ENCODE measurements around the gene DOCK10.

Gene DOCK10

DNA sequence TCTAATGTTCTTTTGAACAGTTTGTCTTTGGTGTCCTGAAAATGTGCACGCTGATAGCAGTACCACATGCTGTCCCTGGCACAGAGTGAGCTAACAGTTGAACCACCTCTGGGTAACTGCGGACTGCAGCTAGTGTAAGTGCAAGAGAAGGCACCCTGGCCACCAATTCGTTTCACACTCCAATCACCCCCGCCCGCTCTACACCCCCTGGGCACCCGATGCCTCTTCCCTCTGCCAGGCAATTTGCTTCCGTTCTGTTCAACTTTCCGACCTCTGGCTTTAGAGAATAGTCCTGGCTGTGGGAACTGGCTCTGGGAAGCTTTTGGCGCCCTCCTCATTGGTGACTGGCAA lies 1.4 kb downstream of the DOCK10 start:
- DNase-seq: no peak

DNA sequence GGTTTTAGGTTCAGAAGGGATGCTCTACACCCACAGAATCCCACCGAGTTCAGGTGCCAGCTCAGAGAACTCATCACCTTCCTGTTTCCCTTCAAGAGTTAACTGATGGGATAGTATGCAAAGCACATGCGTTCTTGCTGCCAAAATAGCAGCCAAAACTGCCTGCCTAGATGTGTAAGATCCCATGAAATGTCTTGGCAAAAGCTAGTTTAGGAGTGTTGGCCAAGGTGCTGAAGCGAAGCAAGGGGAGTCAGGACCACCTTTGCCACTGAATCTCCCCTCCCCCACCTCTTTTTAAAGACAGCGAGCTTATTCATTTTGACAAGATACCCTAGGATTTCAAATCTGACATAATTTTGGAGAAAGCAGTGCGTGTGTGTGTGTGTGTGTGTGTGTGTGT lies 2.1 kb downstream of the DOCK10 start:
- no peak for DNase-seq

DNA sequence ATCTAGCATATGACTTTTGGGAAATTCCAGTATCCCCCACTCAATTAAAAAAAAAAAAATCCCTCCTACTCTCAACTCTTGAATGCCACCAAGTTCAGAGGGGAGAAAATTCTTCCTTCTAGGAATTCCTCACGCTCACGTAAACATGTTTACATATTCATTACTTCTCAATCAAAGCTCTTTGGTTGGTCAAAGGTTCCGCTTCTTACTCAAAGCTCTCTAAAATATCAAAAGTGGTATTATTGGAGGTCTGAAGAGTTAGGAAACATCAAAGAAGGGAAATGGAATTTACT lies 4.1 kb downstream of the DOCK10 start:
- DNase-seq: no peak

DNA sequence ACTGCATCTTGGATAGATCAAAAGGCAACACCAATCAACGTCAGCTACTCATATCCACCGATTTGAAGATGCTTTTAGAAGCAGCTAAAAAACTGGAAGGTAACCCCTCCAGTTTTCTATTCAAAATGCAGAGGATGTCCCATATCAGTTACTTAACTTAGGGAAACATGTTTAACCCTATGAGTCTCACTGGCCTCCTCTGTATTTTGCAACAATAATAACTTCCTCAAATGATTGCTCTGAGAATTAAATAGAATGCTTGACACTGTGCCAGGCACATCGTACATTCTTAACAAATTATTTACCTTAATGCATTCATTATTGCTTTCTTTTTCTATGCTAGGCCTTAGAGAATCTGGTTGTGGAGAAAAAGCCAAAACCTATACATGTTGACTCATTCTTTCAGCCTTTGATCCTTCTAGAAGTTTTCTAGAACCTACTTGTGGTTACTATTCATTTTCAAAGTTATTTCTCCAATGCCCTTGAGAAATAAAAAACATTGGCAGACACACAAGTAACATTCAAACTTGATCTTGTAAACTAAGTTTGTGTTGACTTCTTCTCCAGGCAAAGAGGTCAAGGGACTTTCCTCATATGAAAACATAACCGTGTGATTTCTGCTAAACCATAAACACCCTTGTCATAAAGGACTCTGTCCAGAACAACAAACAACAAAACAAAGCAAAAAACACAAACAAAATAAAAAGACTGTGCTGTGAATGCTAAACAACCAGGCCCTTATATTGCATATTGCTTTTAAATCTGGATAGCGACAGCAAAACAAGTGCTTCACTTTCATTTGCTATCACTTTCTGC lies 4.6 kb downstream of the DOCK10 start:
- no peak for DNase-seq

DNA sequence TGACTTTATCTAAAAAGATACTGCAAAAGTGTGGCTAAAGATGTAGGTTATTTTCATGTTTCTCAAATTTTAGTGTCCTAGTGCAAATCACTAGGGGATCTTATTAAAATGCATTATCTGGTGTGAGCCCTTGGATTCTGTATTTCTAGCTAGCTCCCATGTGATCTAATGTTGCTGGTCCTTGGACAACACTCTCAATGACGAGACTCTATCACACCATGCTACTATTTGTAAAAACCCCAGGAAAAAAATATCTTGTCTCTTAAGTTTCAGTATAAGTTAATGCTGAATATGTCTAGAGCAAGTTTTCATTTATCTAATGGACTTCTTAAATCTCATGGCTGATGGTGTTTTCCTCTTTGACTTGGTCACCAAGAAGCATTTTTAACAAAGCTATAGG lies 5.8 kb downstream of the DOCK10 start:
- DNase-seq: no peak

DNA sequence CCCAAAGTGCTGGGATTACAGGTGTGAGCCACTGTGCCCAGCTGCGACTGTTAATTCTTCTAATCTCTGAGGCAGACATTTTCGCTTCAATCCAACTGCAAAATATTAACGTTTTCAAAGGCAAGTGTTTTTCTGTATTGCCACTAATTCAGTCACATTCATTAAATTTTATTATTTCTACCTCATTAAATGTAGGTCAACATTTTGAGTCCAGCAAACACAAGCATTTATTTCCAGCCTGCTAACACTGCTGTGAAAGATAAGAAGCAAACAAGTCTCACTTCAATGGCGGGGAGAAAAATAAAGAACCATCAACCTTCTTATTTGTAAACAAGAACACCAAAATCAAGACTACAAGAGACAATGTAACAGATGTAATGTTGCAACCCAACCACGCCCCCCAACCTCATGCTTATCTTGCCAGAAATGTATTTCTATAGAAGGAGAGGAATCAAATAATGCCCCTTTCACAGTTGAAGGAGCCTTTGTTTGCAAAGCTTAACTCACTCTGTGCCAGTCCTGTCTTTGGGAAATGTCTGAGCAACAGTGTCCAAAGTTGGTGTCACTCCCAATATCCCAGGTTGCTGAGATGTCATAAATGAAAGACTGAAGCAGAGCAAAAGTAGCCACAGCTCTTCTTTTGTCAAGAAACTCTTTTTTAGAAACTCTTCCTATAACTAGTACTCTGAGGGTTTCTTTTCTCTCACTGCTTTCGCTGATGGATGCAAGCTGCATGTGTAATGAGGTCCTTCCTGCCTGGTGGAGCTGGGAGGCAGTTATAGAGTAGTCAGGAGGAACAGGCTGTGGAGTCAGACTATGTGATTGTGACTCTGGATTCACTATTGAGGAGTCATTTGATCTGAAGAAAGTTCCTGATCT lies 8.6 kb downstream of the DOCK10 start:
- DNase-seq: no peak

DNA sequence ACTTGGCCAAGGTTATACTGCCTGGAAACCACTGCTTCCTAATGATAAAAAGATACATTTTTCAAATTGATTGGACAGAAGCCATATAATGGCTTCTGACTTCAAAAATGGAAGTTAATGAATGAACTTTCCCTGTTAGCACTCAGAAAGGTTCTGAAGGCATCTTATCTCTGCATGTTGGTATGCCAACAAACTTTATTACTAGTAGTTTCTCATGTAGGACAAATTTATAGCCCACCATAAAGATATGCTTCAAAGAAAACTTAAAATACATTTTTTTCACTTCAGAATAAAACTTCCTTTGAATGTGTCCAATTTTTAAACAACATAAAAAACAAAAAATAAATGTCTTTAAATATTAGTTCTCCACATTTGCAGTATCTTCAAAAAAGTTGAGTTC lies 10.0 kb downstream of the DOCK10 start:
- no peak for DNase-seq

DNA sequence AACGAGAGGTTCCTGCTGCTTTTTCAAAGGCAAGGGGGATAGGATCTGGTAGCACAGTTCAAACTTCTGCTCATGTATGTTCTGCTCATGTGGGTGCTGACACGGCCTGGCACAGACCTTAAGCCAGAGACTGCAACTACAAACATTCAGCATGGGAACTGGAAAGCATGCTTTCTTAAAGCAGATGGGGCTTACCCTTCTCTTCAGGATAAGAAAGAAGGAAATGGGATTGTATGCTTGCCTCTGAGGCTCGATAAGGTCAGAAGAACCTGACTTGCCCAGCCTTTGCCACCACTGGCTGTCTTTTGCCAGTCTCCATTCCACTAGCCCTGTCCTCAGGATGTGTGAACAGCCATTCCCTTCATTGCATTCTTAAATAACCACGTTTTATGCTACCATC lies 10.7 kb downstream of the DOCK10 start:
- no peak for DNase-seq

DNA sequence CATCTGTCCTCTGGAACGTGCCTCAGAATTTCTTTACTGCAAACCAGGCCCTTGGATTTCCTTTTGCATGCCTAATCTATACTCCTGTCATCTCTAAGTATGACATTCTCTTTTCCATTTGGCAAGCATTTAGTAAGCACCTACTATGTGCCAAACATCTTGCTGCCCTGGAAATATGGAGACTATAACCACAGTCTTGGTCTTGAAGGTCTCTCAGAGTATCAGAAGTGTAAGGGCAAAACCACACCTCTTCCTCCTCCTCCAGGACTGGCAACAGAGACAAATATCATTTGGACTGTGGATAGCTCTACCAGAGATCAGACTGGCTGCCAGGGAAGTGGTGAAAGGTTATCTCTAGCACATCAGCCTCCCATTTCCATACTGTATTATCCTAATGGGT lies 11.4 kb downstream of the DOCK10 start:
- DNase-seq: no peak

DNA sequence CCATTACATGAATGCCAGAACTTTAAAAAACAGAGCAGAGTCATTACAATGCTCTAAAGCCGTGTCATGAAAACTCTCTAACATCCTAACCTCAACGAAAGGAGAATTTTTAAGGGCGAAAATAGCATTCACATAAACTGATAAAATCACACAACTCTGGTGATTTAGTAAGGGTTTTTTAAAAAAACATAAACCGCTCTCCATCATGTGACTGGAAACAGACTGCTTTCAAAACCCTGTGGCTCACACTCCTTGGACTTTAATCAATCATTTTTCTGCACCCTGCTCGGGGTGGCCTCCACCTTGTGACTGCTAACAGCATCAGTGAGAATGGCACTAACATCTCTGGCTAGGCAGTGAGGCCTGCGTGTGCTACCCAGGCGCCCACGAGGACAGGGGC lies 12.1 kb downstream of the DOCK10 start:
- DNase-seq: no peak

DNA sequence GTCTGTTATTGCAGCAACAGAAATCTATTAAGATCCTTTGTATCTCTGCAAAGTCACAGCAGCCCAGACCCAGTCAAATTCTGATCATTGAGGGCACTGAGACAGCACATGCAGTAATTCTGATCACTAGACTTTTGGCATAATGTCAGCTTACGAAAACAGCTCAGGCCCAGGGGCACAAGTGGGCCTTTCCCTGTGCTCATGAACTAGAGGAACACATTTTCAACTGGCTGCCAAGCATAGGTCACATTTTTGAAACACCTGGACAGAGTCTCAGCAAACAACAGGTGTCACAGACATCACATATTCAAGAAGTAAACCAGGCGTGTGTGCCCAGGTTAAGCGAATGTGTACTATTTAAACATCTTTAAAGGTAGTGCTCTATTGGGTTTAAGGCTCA lies 13.7 kb downstream of the DOCK10 start:
- DNase-seq: no peak

DNA sequence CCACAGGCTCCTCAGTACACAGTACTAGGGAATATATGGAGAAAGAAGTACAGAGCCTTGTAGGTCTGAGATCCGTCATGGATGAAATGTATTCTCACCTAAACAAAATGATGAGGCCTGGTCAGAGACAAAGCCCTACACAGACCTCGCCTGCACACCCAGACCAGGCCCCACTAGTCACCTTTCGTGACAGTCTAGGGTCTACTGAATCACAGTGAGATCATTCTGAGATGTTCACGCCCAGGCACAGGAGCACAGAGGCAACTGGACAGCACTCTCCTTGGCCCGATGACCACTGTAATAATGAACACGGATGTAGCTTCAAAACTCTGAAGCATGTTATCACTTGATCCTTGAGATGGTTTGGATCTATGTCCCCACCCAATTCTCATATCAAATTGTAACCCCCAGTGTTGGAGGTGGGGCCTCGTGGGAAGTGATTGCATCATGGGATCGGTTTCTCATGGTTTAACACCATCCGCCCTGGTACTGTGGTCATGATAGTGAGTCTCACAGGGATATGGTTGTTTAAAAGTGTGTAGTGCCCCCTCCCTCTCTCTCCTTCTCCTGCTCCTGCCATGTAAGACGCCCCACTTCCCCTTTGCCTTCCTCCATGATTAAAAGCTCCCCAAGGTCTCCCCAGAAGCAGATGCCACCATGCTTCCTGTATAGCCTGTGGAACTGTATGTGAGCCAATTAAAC lies 15.1 kb downstream of the DOCK10 start:
- DNase-seq: no peak

DNA sequence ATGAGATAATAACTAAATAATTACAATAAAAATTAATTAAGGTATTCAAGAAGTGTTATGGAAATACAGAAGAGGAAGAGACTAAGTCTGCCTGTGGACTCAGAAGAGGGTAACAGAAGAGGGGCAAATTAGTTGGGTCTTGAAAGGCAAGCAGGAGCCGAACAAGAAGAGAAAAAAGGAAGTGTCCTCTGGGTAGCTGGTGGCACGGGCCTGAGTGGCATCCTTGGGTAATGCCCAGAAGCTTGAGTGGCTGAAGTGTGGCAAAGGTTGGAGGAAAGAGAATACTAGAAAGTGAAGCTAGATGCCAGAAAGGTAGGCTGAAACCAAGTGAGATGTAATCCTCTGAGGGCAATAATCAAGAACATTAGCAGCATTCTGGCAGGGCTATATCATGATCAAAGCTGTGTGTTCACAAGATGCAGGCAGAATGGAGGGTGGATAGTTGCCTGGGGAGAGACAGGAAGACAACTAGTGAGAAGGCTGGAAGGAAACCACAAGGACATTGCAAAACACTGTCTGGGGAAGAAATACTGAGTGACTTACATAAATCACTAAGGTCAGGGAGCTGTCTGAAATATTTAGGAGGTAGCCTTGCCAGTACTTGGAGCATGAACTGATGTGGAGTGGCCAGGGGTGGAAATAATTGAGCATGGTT lies 16.2 kb downstream of the DOCK10 start:
- DNase-seq: no peak

DNA sequence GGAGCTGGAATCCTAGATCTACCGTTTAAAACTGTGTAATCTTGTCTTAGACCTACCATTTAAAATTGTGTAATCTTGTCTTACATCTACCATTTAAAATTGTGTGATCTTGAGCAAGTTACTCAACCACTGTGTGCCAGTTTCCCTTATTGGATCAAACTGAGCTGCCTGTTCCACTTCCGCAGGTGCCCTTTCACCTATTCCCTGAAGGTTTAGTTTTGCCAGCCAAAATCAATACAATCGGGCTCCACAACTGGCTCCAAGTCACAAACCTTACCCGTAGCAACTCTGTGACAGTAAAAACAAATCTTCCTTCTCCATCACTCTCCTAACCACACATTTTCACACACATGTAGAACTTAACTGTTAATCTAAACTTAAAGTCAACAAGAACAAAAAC lies 20.1 kb downstream of the DOCK10 start:
- no peak for DNase-seq

DNA sequence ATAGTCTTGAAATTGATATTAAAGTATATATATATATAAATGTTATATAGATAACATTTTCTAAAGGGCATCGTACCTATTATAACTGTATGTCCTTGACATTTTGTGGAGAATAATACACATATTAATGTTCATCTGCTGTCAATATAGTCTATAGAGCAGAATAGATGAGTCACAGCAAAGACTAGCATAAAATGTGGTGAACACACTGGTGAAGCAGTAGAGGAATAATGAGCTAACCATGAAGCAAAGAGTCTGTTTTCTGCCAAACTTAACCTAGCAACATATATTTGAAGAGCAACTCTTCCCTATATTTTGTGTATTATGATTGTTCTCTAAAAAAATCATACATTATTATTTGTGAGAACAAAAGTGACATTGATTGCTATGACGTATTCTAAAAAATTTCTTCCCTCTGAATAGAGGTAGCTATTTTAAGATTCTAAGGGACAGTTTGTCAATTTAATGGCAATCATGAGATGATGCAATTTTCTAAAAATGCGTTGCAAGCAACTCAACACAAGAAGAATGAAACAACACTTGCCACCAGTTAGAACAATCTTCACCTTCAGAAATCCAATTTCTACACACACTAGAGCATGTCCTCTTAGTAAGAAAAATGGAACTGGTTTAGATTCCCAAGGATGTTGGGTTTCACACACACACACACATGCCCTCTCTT lies 22.0 kb downstream of the DOCK10 start:
- no peak for DNase-seq

DNA sequence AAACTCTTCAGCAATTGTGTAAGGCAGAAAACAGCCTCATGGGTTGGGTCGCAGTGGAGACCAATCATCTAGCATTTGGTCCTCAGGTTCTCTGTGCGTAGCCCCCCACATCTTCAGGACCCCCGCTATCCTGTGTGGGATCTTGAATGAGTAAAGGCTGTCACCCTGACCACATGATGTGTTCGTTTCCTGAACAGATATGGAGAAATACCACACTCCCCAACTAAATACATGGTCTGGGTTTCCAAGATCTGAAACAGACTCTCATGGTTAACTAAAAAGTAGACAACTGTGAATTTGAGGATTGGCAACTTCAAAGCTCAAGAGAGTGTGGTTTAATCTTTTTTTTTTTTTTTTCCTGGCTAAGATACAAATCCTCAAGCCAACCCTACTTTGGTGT lies 23.2 kb downstream of the DOCK10 start:
- DNase-seq: no peak

DNA sequence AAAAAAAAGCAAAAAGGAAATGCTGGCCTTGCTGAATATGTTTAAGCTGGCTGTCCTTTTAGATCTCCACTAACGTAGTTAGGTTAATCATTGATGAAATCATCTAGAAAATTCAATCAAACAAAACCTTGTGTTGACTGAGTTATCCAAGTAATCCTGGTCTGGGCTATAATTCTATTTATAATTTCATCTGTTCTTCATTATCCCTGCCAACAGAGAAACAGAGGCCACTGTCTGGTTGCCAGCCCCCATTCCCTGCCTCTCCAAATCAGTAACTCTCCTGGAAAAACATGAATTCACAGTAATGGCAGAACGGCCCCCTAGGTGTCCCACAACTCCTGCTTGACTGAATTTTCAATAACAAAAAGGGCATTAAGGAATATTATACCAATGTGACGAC lies 24.6 kb downstream of the DOCK10 start:
- DNase-seq: no peak

DNA sequence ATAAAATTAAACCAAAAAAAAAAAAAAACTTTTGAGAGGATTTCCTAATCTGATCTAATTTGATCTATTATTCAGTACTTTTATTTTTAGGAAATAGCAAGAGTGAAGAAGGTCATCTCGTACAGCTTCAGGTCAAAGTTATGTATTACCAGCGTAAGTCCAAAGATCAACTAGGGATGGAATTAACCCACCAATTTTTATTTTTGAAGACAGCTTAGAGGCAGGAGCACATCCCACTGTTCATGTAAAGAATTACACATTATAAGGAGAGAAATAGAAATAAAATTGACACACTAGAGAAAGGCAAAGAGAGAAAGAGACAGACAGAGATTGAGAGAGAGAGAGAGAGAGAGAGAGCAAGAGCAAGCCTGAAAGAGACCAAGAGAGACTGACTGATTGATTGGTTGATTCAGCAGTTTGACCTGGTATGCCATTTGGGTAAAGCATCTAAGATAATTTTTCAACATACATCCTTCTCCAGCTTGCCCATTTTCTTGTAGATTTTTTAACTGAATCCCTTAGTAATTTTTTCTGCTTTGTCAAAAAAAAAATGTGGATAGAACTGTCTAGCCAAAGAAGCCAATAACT lies 25.1 kb downstream of the DOCK10 start:
- DNase-seq: no peak

DNA sequence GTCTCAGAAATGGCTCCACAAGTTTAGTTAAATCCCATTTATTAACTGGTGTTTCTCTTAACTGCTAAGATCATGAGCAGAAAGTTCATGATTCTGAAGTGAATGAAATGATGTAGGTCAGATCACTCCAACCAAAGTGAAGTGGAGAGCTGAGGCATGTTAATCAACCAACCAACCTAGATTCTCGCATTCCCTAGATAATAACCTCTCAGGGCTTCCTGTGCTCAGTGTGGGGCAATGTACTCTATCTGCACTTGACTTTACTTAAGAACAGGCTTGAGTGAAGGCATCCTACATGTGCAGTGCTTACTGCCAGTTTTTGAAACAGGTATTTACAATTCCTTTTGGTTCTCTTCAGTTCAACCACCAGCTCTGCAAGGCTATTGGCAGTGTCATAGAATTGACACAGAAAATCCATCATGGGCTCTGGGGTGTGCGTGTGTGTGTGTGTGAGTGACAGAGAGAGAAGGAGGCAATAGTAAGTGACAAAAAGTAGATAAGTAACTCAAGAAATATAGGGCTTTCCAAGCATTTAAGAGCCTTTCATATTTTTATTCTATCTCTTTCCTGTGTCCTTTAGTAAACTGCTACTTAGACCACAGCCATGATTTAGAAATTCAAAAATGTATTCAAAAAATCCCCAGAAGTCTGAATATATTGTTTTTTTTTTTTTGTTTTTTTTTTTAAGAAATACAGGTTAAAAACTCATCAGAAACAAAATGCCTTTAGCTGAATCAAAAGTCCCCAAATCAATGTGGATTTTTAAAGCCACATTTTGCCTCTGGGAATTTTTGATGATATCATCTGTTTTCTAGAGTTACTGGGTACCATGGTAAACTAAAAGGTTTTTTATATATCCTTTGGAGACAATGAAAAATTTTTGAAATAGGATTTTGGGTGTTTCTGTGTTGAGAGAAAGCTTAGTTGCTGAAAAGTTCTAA lies 28.6 kb downstream of the DOCK10 start:
- no peak for DNase-seq

DNA sequence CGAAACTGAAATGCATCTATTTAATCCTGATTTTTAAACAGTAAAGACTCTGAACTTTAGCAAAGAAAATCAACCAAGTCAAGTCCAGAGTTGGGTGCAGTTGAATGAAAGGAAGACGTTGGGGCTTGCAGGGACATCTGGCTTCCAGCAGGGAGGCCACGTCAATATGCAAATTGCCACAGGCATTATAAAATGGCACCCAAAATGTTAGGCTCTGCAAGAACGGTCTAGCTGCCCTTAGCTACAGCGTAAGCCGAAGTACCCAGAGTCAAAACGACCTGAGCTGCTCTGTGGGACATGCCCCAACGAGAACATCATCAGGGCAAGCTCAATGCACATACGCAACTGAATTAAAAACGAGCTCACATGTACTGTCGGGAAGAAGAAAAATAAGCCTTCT lies 30.7 kb downstream of the DOCK10 start:
- DNase-seq: no peak

DNA sequence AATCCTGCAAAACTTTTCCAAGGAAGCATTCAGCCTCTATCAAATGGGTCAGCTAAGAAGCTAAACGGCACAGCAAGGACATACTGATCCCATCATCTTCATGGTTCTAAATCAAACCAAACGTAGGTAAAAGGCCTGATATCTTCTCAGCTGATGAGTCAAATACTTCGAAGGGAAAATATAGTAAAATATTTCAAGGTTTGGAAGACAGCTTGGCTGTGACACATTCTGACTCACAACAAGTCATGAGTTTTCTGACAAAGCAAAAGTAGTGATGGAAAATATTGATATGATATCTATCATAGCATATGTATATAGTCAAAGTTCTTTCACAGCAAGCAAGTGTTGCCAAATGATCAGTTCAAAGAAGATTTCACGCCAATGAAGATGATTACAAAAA lies 31.5 kb downstream of the DOCK10 start:
- DNase-seq: no peak
